Retina (tissue), 1 donor: Measurements from ENCODE around the gene DEUP1.
"Not testable (repeated sequence)": the region's sequence is repeated elsewhere in the genome, so short reads cannot be mapped to it uniquely, and the experiment has no call there.

Source experiments
- DNase-seq: peaks from one replicate; pipeline ENCODE4 v3.0.0-alpha.2; 2016

The DEUP1 gene

GRCh38 chr11:93330446-93330984, at the start of gene DEUP1:
Gene DEUP1 (plus strand): TSS chr11:93330742. CDS start chr11:93332260, 1,518 bp downstream.
- DNase-seq, result peak; percentile 56

GRCh38 chr11:93285430-93285829, 45.1 kb upstream of the DEUP1 start:
- DNase-seq, result no peak

- DNase-seq, result no peak
Observed at GRCh38 chr11:93287434-93287833, 43.1 kb upstream of the DEUP1 start.

GRCh38 chr11:93288079-93288478, 42.5 kb upstream of the DEUP1 start:
- no peak for DNase-seq

- DNase-seq, result no peak
Observed at GRCh38 chr11:93288767-93289166, 41.8 kb upstream of the DEUP1 start.

GRCh38 chr11:93289782-93290463, 40.6 kb upstream of the DEUP1 start:
- no peak for DNase-seq

- no peak for DNase-seq
Observed at GRCh38 chr11:93291110-93291509, 39.4 kb upstream of the DEUP1 start.

- DNase-seq, result no peak
Observed at GRCh38 chr11:93291898-93292297, 38.6 kb upstream of the DEUP1 start.

GRCh38 chr11:93295921-93296575, 34.5 kb upstream of the DEUP1 start:
- no peak for DNase-seq

GRCh38 chr11:93303689-93304088, 26.9 kb upstream of the DEUP1 start:
- DNase-seq, result no peak

- DNase-seq, result not testable (repeated sequence)
Observed at GRCh38 chr11:93314399-93314798, 16.1 kb upstream of the DEUP1 start.

- DNase-seq, result no peak
Observed at GRCh38 chr11:93319224-93319839, 11.2 kb upstream of the DEUP1 start.

- no peak for DNase-seq
Observed at GRCh38 chr11:93320230-93320629, 10.3 kb upstream of the DEUP1 start.

- DNase-seq, result no peak
Observed at GRCh38 chr11:93322207-93322606, 8.3 kb upstream of the DEUP1 start.

GRCh38 chr11:93323747-93324146, 6.8 kb upstream of the DEUP1 start:
- no peak for DNase-seq

- DNase-seq, result no peak
Observed at GRCh38 chr11:93324500-93324899, 6.0 kb upstream of the DEUP1 start.

- peak; percentile 19 for DNase-seq
Observed at GRCh38 chr11:93326681-93327080, 3.9 kb upstream of the DEUP1 start.

- peak; percentile 85 for DNase-seq
Observed at GRCh38 chr11:93329936-93330445, 551 bp upstream of the DEUP1 start.

- DNase-seq, result no peak
Observed at GRCh38 chr11:93340223-93340622, 9.7 kb downstream of the DEUP1 start.

- DNase-seq, result no peak
Observed at GRCh38 chr11:93344855-93345333, 14.4 kb downstream of the DEUP1 start.

- no peak for DNase-seq
Observed at GRCh38 chr11:93348930-93349329, 18.4 kb downstream of the DEUP1 start.

GRCh38 chr11:93350835-93351234, 20.3 kb downstream of the DEUP1 start:
- DNase-seq, result no peak

- no peak for DNase-seq
Observed at GRCh38 chr11:93359396-93359795, 28.9 kb downstream of the DEUP1 start.

GRCh38 chr11:93361435-93361834, 30.9 kb downstream of the DEUP1 start:
- no peak for DNase-seq
